ENCODE measurements around the gene AADAC. TPM values are rescaled to one million over a fixed set of nuclear protein-coding genes. Genes with fewer than 3 reads are reported as not detected.

AADAC gene
- total RNA-seq, 2 donors from 2014 or later = 7.3 to 8.0 TPM

GRCh38 chr3:151864423-151865101, 50.6 kb downstream of the AADAC start:
- Histone ChIP-seq H3K9me3 (no peaks in the 10 kb centered on the region), H3K36me3 (replicated peaks in 1 of 2; ENCODE audit: insufficient read depth in 1 of 2, low read depth in 2 of 2) (no peaks in the 10 kb centered on the region)

GRCh38 chr3:151866711-151867410, 52.9 kb downstream of the AADAC start:
- 52 to 74% methylated on average over 4 of the region's 4 CpGs for WGBS, 2 donors
- intact Hi-C loops (cut with DNase I) = no loop called here
- Histone ChIP-seq H3K27me3 (no peaks in the 10 kb centered on the region), H3K36me3 (replicated peaks in 1 of 2; ENCODE audit: insufficient read depth in 1 of 2, low read depth in 2 of 2) (no peaks in the 10 kb centered on the region), H3K4me3 (no peak overlapping the region), H3K27ac (no peak overlapping the region), H3K9me3 (no peaks in the 10 kb centered on the region), H3K4me1 (no peaks in the 10 kb centered on the region)
- no peak for TF ChIP-seq POLR2A (IDR thresholded peaks at IDR 0.05)
- no peak for TF ChIP-seq CTCF (IDR thresholded peaks at IDR 0.05)
- ATAC-seq (no peak), DNase-seq (no peak)

More at GRCh38 chr3:151864423-151865101, 50.6 kb downstream of the AADAC start:
- Histone ChIP-seq H3K27me3 (no peaks in the 10 kb centered on the region), H3K27ac (no peak overlapping the region), H3K4me1 (peaks cover 10% of the 10 kb centered on the region), H3K4me3 (no peak overlapping the region)
- WGBS, 2 donors = 44 to 52% methylated on average over 4 of the region's 4 CpGs
- no peak for DNase-seq
- intact Hi-C loops (cut with DNase I) = no loop called here
- TF ChIP-seq CTCF (IDR thresholded peaks at IDR 0.05) (no peak), POLR2A (IDR thresholded peaks at IDR 0.05) (no peak)
- no peak for ATAC-seq

GRCh38 chr3:151867666-151868065, 53.8 kb downstream of the AADAC start:
- H3K36me3 ChIP-seq (replicated peaks in 1 of 2; ENCODE audit: insufficient read depth in 1 of 2, low read depth in 2 of 2) = no peaks in the 10 kb centered on the region
- H3K4me1 ChIP-seq = no peaks in the 10 kb centered on the region
- DNase-seq (no peak), ATAC-seq (no peak)
- TF ChIP-seq POLR2A (IDR thresholded peaks at IDR 0.05) (no peak), CTCF (IDR thresholded peaks at IDR 0.05) (no peak)
- H3K27ac ChIP-seq = no peak overlapping the region
- H3K9me3 ChIP-seq = no peaks in the 10 kb centered on the region
- intact Hi-C loops (cut with DNase I) = no loop called here
- no peak overlapping the region for H3K4me3 ChIP-seq
- WGBS, 2 donors = 94 to 95% methylated on average over 1 of the region's 1 CpG
- no peaks in the 10 kb centered on the region for H3K27me3 ChIP-seq

GRCh38 chr3:151869181-151869580, 55.3 kb downstream of the AADAC start:
- no peak for DNase-seq
- Histone ChIP-seq H3K36me3 (replicated peaks in 1 of 2; ENCODE audit: insufficient read depth in 1 of 2, low read depth in 2 of 2) (no peaks in the 10 kb centered on the region), H3K4me1 (no peaks in the 10 kb centered on the region), H3K27me3 (no peaks in the 10 kb centered on the region), H3K9me3 (no peaks in the 10 kb centered on the region), H3K27ac (no peak overlapping the region), H3K4me3 (no peak overlapping the region)
- intact Hi-C loops (cut with DNase I) = no loop called here
- ATAC-seq = no peak
- TF ChIP-seq CTCF (IDR thresholded peaks at IDR 0.05) = no peak
- no peak for TF ChIP-seq POLR2A (IDR thresholded peaks at IDR 0.05)
- WGBS, 2 donors = 18 to 29% methylated on average over 3 of the region's 3 CpGs
